Calu3 (cell line): Measurements from ENCODE around the gene SLC16A7. TPM values are rescaled to one million over a fixed set of nuclear protein-coding genes. Genes with fewer than 3 reads are reported as not detected.

ENCODE experiments used
- BruUV-seq: library from RNA; stranded (reverse); fragments of 400-500 nt; replicated peaks from 2 replicates; lab custom pipeline; 2021; lab: Mats Ljungman, UMichigan
- CTCF ChIA-PET: fragments of 300-600 bp; sonication (Branson Sonifier 250); formaldehyde crosslinking; loops from one replicate; lab custom pipeline; 2022; ENCODE audit warnings: antibody characterized with exemption; lab: Charles Lee
- DNase-seq: peaks from one replicate; pipeline ENCODE4 v3.0.0; 2022
- H3K27ac Mint-ChIP-seq: one replicate; pipeline ENCODE4 v1.8.0; 2022; ENCODE audit warnings: mixed read lengths; ENCODE audit not compliant: unreplicated experiment
- H3K27me3 Mint-ChIP-seq: one replicate; pipeline ENCODE4 v1.8.0; 2022; ENCODE audit warnings: mixed read lengths; ENCODE audit not compliant: unreplicated experiment
- H3K36me3 Mint-ChIP-seq: one replicate; pipeline ENCODE4 v1.8.0; 2022; ENCODE audit warnings: mild to moderate bottlenecking, moderate library complexity, mixed read lengths; ENCODE audit not compliant: insufficient read depth, unreplicated experiment
- H3K4me1 Mint-ChIP-seq: one replicate; pipeline ENCODE4 v1.8.0; 2022; ENCODE audit warnings: mild to moderate bottlenecking, low read depth, mixed read lengths; ENCODE audit not compliant: unreplicated experiment
- H3K4me3 Mint-ChIP-seq: one replicate; pipeline ENCODE4 v1.8.0; 2022; ENCODE audit warnings: mild to moderate bottlenecking, low read depth, moderate library complexity, mixed read lengths; ENCODE audit not compliant: unreplicated experiment
- H3K9me3 Mint-ChIP-seq: one replicate; pipeline ENCODE4 v1.8.0; 2022; ENCODE audit warnings: low read depth, mixed read lengths; ENCODE audit not compliant: unreplicated experiment
- CTCF ChIP-seq: fragments of 200-600 bp; IDR thresholded peaks from one replicate; pipeline ENCODE4 v1.8.0; 2022; ENCODE audit warnings: antibody characterized with exemption; ENCODE audit not compliant: unreplicated experiment
- intact Hi-C: fragments of 100-400 bp; cut with micrococcal nuclease; formaldehyde crosslinking; loops from one replicate; pipeline ENCODE4 v1.10.0; 2022; ENCODE audit not compliant: unreplicated experiment
- total RNA-seq: library from RNA; stranded (reverse); gene quantifications from 2 replicates; pipeline ENCODE4 v1.2.3, GENCODE V29; 2022

Gene SLC16A7
- total RNA-seq, 1 experiment from 2014 or later, result 58.6 TPM

- no peaks in the 10 kb centered on the region for H3K36me3 Mint-ChIP-seq
- H3K27ac Mint-ChIP-seq, result no peak overlapping the region
- DNase-seq, result no peak
- H3K27me3 Mint-ChIP-seq, result no peaks in the 10 kb centered on the region
- H3K9me3 Mint-ChIP-seq, result peaks cover 2% of the 10 kb centered on the region
- CTCF ChIA-PET, result no interaction called here
- BruUV-seq, result no TSS peak
- peaks cover 9% of the 10 kb centered on the region for H3K4me1 Mint-ChIP-seq
- intact Hi-C loops, result no loop called here
- no peak for TF ChIP-seq CTCF
- no peak overlapping the region for H3K4me3 Mint-ChIP-seq
These were observed 21.4 kb upstream of the SLC16A7 start for GRCh38 chr12:59574406-59574805.

- Mint-ChIP-seq H3K4me1 (no peaks in the 10 kb centered on the region), H3K4me3 (no peak overlapping the region), H3K27ac (no peak overlapping the region), H3K27me3 (no peaks in the 10 kb centered on the region), H3K9me3 (peaks cover 2% of the 10 kb centered on the region), H3K36me3 (no peaks in the 10 kb centered on the region)
- no peak for DNase-seq
- no TSS peak for BruUV-seq
- CTCF ChIA-PET, result no interaction called here
- intact Hi-C loops, result no loop called here
- no peak for TF ChIP-seq CTCF
These were observed 20.0 kb upstream of the SLC16A7 start for GRCh38 chr12:59575826-59576225.

- H3K4me1 Mint-ChIP-seq, result no peaks in the 10 kb centered on the region
- H3K36me3 Mint-ChIP-seq, result no peaks in the 10 kb centered on the region
- intact Hi-C loops, result no loop called here
- DNase-seq, result no peak
- no peak for TF ChIP-seq CTCF
- H3K27ac Mint-ChIP-seq, result no peak overlapping the region
- CTCF ChIA-PET, result no interaction called here
- no peak overlapping the region for H3K4me3 Mint-ChIP-seq
- H3K27me3 Mint-ChIP-seq, result no peaks in the 10 kb centered on the region
- no peaks in the 10 kb centered on the region for H3K9me3 Mint-ChIP-seq
- no TSS peak for BruUV-seq
These were observed 17.6 kb upstream of the SLC16A7 start for GRCh38 chr12:59578254-59578653.

- BruUV-seq, result no TSS peak
- intact Hi-C loops, result no loop called here
These were observed 16.2 kb upstream of the SLC16A7 start for GRCh38 chr12:59579631-59580030.

More at GRCh38 chr12:59579631-59580030, 16.2 kb upstream of the SLC16A7 start:
- no peak overlapping the region for H3K4me3 Mint-ChIP-seq
- no peaks in the 10 kb centered on the region for H3K4me1 Mint-ChIP-seq
- H3K36me3 Mint-ChIP-seq, result no peaks in the 10 kb centered on the region
- H3K27ac Mint-ChIP-seq, result no peak overlapping the region
- H3K27me3 Mint-ChIP-seq, result no peaks in the 10 kb centered on the region
- no peak for TF ChIP-seq CTCF
- H3K9me3 Mint-ChIP-seq, result no peaks in the 10 kb centered on the region
- CTCF ChIA-PET, result no interaction called here
- DNase-seq, result no peak
